Islet of Langerhans (tissue), 1 donor: Measurements from ENCODE around the gene HBS1L.
A peak's percentile ranks its signal among the peaks of the same experiment; 100 is the strongest.
"Not testable (repeated sequence)": the region's sequence is repeated elsewhere in the genome, so short reads cannot be mapped to it uniquely, and the experiment has no call there.

Experiments used
- FAIRE-seq: peaks from one replicate; lab custom pipeline; 2011; peaks lifted over from hg19 to GRCh38; lab: Jason Lieb, UNC

HBS1L gene

DNA sequence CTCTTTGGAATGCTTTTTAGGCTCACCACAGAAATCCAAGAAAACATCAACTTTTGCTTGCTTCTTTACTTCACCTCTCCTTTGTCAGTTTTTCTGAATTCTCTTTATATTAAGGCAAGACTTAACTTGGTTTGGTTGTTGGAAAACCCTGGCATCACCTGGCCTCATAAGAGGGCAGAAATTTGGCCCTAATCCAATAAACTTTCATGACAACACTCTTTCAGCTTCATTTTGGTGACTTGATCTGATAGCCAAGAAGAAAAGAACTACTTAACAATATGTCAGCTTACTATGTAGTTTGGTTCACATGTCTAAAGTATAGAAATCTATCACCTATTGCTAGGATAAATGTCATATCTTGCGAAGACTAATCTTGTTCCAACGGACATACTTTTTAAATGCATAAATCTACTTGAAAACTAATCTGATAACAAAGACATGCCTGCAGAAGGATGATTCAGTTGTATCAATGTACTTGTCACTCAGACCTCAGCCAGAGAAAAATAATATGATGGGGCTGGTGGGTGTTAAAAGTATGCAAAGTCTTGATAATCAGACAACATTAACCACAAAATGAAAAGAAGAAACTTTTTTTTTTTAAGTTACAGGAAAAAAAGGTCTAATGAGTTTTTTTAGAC lies 19.3 kb upstream of the HBS1L start:
- FAIRE-seq: no peak

DNA sequence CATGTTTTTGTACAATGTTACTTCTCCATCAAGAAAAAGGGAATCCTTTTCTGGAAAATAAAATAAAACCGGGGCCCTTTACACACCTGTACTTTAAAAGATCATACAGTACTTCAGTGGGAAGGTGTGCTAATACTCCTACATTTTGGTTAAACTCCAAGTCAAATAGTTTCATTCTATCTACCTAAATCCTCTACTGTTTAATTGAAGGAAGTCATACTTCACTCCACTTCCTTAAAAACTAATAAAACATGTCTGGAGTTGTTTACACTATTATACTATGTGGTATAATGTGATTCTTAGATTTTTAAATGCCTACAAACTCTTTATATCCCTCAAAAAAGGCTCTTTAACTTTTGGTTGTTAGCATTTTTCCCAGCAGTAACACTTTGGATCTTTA lies 18.6 kb upstream of the HBS1L start:
- no peak for FAIRE-seq

DNA sequence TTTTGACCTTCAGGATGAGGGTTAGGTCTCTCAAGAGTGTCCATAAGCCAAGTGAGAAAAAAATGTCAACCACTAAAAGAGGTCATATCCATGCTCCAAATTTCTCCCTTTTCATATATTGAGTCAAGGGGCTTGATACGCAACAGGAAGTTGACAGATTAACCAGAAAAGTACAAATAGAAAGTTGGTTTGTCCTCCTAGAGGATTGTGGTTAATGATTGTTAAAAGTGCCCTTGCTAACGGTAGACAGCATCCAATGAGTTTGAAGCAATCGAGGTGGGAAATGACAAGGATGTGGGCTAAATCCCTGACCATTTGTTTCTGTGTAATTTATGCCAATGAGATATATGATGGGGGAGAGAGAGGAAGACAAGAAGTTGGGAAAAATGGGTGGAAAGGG lies 18.1 kb upstream of the HBS1L start:
- FAIRE-seq: no peak

DNA sequence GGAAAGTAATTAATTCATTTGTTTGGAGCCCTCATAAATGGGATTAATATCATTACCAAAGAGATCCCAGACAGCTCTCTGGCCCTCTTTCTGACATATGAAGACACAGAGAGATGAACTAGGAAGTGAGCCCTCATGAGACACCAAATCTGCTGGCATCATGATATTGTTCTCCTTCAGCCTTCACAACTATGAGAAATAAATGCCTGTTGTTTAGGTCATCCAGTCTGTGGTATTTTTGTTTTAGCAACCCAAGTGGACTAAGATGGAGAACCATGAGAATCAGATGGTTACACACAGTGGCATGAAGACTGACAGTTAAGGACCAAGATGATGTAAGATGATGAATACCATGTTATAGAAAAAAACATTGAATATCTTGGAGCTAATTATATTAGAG lies 16.9 kb upstream of the HBS1L start:
- no peak for FAIRE-seq

DNA sequence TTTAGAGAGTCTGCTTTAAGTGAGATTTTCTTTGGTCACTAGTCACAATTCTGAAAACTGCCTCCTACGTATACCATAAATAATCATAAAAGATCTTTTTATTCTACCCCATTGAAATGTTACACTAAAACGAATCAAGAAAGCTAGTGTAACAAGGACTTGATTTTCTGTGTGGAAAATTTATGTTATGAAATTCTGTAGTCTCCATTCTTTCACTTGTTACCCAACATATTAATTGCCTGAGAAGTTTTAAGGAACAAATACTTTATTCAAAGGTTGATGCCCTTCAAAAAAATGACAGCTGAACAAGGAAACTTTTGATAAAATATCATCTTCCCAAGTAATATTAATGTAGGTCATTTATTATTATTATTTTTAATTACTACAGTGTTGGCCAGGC lies 13.3 kb upstream of the HBS1L start:
- FAIRE-seq: no peak

DNA sequence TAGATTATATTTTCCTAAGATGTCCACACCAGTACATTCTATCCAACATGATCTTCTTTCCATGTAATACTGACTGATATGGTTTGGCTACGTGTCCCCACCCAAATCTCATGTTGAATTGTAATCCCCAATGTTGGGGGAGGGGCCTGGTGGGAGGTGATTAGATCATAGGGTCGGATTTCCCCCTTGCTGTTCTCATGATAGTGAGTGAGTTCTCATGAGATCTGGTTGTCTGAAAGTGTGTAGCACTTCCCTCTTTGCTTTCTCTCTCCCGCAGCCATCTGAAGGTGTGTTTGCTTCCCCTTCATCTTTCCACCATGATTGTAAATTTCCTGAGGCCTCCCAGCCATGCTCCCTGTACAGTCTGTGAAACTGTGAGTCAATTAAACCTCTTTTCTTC lies 12.2 kb upstream of the HBS1L start:
- FAIRE-seq: no peak

DNA sequence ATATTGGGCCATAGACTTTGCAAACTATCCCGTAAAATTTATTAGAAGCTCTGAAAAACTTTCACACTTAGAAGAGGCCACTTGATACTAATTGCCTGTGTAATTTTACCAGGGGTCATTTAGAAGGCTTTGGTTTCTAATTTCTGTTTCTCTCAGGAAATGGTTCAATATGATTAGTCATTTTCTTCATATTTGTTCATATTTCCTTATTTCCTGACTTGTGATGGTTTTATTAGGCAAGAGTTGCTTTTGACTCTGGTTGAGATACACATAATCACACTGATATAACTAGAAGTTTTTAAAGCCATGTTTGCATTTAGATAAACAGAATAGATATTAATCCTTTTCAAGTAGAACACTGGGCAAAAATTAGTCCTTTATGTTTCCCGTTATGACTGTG lies 11.8 kb upstream of the HBS1L start:
- FAIRE-seq: no peak

DNA sequence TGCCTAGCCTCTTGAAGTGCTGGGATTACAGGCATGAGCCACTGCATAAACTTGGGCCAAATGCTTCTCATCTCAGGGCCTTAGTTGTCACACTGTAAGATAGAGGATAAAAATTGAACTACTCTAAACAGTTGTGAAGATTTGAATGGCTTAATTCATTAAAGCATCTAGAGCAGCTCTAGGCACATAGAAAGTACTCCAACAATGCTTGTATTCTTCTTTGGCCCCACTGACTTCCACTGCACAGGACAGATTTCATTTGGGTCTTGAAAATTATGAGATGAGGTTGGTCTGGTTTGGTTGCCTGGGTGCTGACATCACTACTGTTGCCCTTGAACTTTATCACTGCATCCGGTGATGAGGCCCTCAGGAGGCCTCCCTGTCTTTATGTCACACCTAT lies 10.0 kb upstream of the HBS1L start:
- FAIRE-seq: no peak

DNA sequence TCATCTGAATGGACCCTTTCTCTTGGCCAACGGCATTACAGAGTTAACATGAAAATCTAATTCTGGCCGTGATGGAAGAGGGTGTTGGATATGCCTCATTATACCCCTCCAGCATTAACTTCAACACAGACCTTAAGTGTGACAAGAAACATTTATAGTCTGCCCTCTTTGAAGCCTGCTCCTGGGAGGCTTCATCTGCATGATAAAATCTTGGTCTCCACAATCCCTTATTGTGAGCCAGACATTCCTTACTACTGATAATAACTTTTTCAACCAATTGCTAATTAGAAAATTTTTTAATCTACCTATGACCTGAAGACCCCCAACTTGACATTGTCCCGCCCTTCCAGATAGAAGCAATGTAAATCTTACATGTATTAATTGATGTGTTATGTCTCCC lies 9.3 kb upstream of the HBS1L start:
- no peak for FAIRE-seq

DNA sequence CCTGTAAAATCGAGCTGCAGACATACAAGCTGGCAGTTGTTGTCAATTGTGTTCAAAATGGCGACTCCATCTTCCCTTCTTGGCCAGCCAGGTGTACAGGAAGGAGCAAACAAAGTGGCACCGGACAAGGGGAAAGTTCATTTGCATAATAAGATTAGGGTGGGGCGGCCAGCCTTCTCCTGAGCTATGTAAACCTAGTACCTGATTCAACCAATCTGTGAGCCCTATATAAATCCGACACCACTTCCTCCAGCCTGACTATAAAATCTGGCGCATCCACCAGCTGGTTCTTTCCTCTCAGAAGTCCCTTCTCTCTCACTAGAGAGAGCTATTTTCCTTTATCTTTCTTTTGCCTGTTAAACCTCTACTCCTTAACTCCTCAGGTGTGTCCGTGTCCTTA lies 8.1 kb upstream of the HBS1L start:
- no peak for FAIRE-seq

DNA sequence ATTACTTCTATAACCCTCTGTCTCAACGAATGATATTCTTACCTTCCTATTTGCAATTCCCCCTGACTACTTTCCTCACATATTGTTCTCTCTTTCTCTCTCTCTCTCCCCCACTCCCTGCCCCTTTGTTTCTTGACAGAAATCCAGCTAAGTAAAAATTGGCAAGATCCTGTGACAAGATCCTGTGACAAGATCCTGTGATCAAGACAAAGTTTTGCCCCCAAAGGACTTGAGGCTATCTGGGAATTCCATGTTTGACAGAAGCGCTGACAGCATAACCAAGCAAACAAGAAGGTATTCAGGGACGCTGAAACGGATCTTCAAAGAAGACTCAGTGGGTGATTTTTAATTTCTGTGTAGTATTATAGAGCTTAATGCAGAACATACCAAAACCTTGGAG lies 5.5 kb upstream of the HBS1L start:
- FAIRE-seq: no peak

DNA sequence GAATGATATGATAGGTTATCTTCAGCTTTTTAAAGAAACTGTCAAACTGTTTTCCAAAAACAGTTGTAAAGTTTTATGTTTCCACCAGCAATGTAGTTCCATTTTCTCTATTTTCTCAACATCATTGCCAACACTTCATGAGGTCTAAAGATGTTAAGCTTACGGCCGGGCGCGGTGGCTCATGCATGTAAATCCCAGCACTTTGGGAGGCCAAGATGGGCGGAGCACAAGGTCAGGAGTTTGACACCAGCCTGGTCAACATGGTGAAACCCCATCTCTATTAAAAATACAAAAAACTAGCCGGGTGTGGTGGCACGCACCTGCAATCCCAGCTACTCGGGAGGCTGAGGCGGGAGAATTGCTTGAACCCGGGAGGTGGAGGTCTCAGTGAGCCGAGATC lies 3.7 kb upstream of the HBS1L start:
- FAIRE-seq: not testable (repeated sequence)

DNA sequence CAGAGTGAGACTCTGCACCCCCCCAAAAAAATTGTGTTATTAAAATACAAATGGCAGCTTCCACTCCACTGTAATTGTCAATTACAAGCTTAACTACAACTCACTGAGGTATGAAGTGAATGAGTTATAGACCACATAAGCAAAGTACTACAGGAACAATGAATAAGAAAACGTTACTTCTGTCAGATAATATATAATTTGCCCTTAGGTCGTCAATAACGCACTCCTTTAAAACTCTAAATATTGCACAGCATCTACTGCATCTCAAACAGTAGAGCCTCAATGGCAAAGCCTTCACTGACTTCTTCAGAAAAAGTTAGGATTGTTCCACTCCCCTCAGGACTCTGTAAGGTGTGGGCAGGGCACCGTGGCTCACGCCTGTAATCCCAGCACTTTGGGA lies 2.0 kb upstream of the HBS1L start:
- FAIRE-seq: no peak

DNA sequence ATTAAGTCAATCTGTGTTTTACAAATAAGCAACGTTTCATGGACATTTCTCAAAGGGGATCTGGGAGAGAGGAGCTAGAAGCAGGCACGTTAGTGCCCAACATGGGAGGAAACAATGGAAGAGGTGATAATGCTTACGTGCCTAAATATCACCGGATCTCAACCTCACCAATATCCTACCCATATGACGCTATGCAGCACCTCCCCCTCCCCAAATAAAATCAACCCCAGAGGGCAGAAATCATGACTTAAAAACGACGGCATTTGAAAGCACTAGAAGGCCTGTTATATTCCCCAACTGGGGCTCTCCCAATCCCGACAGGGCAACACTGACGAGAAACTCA lies 425 bp downstream of the HBS1L start:
- no peak for FAIRE-seq

DNA sequence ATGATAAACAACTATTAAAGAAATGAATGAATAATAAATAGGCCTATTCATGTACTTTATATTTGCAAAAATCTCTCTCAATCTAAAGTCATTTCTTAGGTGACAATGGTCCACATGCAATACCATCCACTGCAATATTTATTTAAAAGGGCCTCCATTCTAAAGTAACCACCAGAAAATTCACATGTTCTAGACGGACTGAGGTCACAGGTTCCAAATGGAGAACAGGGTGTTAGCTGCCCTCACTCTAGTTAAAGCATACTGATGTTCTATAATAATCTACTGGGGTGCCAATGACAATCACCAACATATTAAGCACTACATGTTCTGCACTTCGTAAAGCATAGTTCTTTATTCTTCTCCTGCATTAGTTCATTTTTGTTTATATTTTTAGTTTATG lies 1.2 kb downstream of the HBS1L start:
- no peak for FAIRE-seq

DNA sequence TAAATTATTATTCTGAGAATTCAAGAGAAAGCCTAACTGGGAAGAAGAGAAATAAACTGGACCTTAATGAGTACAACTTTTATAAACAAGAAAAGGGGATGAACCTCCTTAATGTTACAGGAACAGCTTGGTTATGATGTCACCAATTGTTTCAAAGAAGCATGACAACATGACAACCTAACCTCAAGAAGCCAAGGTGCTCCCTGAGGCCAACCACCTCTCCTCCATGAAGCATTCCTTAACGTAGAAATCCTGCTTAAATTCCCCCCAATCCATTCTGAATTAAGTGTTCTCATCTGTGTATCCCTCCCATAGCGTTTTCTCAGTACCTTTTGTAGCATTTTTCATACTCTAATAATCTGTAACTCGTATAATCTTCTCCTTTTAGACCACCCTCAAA lies 1.7 kb downstream of the HBS1L start:
- no peak for FAIRE-seq

DNA sequence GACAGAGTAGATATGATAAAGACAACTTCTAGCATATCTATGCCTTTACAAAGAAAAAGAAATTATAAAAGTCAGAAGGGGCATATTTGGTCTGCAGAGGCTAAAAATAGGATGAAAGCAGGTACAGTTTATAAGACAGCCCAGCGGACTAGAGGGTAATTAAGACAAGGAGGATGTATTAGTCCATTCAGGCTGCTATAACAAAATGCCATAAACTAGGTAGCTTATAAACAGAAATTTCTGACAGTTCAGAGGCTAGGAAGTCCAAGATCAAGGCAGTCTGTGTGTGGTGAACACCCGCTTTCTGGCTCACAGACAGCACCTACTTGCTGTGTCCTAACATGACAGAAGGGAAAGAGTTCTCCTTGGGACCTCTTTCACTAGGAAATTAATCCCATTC lies 5.7 kb downstream of the HBS1L start:
- no peak for FAIRE-seq

DNA sequence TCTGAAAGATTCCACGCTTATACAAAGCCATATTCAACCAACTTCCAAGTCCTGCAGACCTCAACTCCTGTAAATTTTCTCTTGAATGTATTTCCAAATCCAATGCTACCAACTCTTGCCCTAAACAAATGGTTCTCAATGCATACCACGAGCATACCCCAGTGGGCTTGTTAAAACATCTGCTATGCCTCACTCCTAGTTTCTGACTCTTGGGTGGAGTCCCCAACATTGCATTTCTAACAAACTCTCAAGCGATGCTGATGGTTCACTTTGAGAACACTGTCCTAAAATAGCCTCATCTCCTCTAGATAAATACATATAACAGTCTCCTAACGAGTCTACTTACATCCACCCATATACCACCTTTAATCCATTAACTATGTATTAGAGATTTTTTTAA lies 7.3 kb downstream of the HBS1L start:
- no peak for FAIRE-seq

DNA sequence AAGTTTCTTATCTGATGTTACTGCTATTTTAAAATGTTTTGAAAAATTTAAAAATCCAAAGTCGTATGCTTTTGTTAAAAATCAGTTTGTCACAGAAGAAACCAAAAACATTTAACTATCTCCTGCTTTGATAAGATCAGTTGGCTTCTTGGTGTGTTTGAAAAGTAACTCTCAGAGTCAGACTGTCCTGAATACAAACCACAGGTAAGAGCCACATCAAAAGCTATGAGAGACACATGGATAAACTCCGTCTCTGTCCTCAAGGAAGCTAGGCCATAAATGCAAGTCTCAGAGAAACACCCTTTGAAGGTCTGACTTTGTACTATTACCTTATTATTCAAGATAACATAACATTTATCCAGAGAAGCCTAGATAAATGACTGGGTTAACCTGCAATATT lies 7.7 kb downstream of the HBS1L start:
- no peak for FAIRE-seq

DNA sequence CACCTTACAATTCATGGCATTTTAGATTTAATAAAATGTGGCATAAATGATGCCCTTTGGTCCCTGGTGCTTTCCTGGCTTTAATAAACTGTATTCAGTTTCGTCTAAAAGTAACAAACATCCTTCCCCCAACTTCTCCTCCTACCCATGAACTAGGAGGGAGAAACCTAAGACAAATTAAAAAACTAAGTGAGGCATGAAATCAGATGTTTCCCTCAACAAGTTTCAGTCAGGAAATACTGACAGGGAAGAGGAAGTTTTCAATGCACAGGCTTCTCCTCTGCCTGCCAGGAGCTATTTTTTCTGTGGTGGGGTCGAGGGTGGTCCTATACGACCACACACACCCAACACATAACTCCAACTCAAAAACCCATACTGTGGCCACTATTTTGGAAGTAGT lies 10.0 kb downstream of the HBS1L start:
- FAIRE-seq: no peak

DNA sequence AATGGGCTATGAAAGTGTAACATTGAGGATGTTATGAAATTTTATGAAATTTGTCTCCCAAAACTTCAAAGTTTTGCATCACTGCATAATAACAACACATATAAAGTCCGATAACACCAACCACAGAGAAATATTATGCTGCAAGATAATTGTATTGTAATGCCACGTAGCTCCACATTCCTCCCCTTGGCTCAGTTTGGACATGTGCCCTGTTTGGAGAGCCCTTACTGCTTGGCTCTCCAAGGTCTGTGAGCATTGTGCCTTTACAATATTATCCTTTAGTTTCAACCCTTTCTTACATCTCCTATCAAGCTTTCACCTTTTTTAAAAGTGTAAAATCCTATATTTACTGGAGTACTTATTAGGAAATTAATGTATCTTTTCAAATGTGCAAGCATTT lies 10.8 kb downstream of the HBS1L start:
- FAIRE-seq: no peak

DNA sequence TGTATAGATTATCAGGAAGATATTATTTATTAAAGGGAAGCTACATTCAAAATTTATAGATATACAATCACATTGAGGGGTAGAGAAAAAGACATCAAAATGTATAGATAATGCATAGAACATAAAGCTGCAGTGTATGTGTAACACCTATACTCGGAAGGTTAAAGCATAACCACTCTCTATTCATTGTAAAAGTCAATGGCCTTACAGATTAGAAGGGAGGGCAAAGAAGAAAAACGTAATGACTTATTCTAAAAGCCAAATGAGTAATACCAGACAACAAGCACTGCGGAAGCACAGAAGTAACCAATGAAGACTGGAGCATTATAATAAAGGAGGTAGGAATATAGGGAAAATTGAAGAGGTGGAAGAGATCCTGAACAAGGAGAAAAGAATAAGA lies 11.3 kb downstream of the HBS1L start:
- FAIRE-seq: no peak

DNA sequence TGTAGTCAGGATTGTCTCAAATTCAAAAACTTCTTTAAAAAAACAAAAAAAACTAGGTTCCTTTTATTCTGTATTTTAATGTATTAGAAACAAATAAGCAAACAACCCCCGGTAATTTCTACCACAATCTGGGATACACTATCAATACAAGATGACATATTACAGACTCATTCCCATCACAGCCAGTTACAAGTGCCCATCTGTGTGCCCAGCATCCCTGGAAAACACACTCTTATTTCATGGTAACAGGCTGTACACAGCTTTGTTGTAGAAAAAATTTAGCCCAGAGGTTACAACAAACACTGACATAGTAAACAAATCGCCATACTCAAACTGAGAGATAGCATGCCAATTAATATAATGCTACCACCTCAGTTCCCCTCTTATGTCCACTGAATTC lies 16.3 kb downstream of the HBS1L start:
- FAIRE-seq: no peak

DNA sequence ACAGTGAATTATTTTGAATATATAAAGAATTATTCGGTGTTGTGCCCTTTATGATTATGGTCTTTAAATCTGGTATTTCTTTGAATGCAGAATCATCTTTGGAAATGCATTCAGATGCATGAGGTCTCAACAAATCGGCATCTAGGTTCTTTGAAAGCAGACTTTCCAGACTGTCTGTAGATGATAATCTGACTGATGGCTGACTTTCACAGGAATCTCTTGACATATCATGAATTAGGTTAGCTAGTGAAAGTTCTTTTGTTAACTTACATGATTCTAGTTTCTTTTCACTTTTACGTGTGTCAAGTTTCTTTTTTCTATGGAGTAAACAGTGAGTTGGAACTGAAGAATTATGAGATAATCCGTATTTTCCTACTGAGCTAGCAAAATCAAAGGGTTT lies 17.1 kb downstream of the HBS1L start:
- FAIRE-seq: peak; percentile 84

DNA sequence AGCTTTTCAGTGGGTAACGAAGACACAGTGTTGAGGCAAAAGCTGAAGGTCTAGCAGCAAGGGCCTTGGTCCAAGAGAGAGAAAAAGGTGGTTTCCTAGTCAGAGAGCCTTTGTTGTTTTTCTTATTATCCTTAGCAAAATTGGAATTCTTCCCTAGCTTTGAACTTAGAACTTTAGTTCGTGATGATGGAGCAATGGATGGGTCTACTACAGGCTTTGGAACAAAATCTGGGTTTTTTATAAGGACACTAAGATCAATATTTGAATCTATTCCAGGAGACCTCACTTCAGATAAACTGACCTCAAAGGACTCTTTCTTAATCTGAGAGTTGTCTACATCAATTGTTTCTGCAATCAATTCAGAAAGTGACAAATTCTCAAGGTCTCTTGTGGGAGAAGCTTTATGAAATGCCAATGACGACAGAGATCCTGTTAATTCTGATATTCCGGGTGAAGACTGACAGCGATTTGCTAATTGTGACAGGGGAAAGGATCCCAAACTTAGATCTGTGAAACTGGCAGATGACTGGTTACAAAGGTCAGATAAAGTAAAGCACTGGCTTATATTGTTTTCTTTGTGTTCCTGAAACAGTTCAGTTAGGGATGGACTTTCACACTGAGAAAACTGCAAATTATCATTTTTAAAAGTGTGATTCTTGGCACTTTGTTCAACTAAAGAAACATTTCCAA lies 17.7 kb downstream of the HBS1L start:
- peak; percentile 5 for FAIRE-seq
